K562 (cell line): ENCODE measurements around the gene INHA. TPM values are rescaled to one million over a fixed set of nuclear protein-coding genes. Genes with fewer than 3 reads are reported as not detected.

Experiments
- AFF4 ChIP-seq: sonication (generic); formaldehyde crosslinking; IDR thresholded peaks from 2 replicates; pipeline ENCODE4 v1.8.0; 2023; ENCODE audit warnings: mild to moderate bottlenecking, missing genetic modification reagents
- ARID1B ChIP-seq: fragments of 450-650 bp; IDR thresholded peaks from 2 replicates; pipeline ENCODE4 v1.6.1; 2016; ENCODE audit warnings: antibody characterized with exemption, mild to moderate bottlenecking, inconsistent platforms
- CC2D1A ChIP-seq: fragments of 450-650 bp; IDR thresholded peaks from 2 replicates; pipeline ENCODE4 v1.6.1; 2017; ENCODE audit warnings: mild to moderate bottlenecking
- ELK3 ChIP-seq: fragments of 450-650 bp; formaldehyde crosslinking; IDR thresholded peaks from 2 replicates; pipeline ENCODE4 v1.4.0; 2020; ENCODE audit warnings: mild to moderate bottlenecking
- HDAC2 ChIP-seq: fragments of 450-650 bp; IDR thresholded peaks from 2 replicates; pipeline ENCODE4 v1.6.1; 2016; ENCODE audit warnings: mild to moderate bottlenecking
- HIVEP1 ChIP-seq: fragments of 250-450 bp; sonication (Bioruptor Pico); IDR thresholded peaks from 2 replicates; pipeline ENCODE4 v1.4.0; 2020; ENCODE audit warnings: mild to moderate bottlenecking
- HMG20B ChIP-seq: fragments of 250-450 bp; sonication (Bioruptor Pico); IDR thresholded peaks from 2 replicates; pipeline ENCODE4 v1.5.0; 2021; ENCODE audit warnings: mild to moderate bottlenecking
- KLF6 ChIP-seq: fragments of 250-450 bp; sonication (Bioruptor Pico); IDR thresholded peaks from 2 replicates; pipeline ENCODE4 v1.4.0; 2020; ENCODE audit warnings: mild to moderate bottlenecking, moderate library complexity, borderline replicate concordance
- MYNN ChIP-seq, 2 experiments: sonication (generic); formaldehyde crosslinking in 1 of 2; IDR thresholded peaks; 2 replicates each; pipeline versions ENCODE4 v1.5.0 to v1.6.1; 2016 to 2020; ENCODE audit warnings: antibody characterized with exemption in 1 of 2, missing genetic modification reagents in 1 of 2
- PTBP1 ChIP-seq: fragments of 200-400 bp; formaldehyde crosslinking; IDR thresholded peaks from 2 replicates; pipeline ENCODE4 v1.6.1; 2017; ENCODE audit warnings: low read depth, low read length
- RB1 ChIP-seq: fragments of 450-650 bp; IDR thresholded peaks from 2 replicates; pipeline ENCODE4 v1.6.1; 2017; ENCODE audit warnings: low read depth, mild to moderate bottlenecking
- SMARCA5 ChIP-seq: fragments of 450-650 bp; IDR thresholded peaks from 2 replicates; pipeline ENCODE4 v1.6.1; 2016
- SMARCE1 ChIP-seq: fragments of 450-650 bp; IDR thresholded peaks from 2 replicates; pipeline ENCODE4 v1.7.1; 2016; ENCODE audit warnings: mild to moderate bottlenecking
- TFAP4 ChIP-seq: sonication (generic); formaldehyde crosslinking; IDR thresholded peaks from 2 replicates; pipeline ENCODE4 v1.8.0; 2022; ENCODE audit warnings: missing genetic modification reagents, mild to moderate bottlenecking, moderate library complexity, borderline replicate concordance
- polyA plus RNA-seq, 8 experiments: library from polyadenylated mRNA; depleted of rRNA in 4 of 8; stranded (reverse) in 5 of 8; unstranded in 3 of 8; fragments of >200 nt; fragmentation: Nextera tagmentation in 2 of 8; fragmentation: Illumina TruSeq in 1 of 8; extraction: Ambion mirVana in 2 of 8; extraction: Trizol in 1 of 8; gene quantifications; 2 replicates each; pipeline versions ENCODE4 v1.2.1 to v1.2.3, GENCODE V29; 2011 to 2014; ENCODE audit warnings: inconsistent platforms in 1 of 8, missing spikeins in 1 of 8
- total RNA-seq, 7 experiments: library from RNA; depleted of rRNA in 6 of 7; stranded (reverse); fragments of >200 nt in 6 of 7; fragmentation: Illumina TruSeq in 2 of 7; extraction: Trizol in 2 of 7; gene quantifications; 2 replicates each; pipeline versions ENCODE4 v1.2.1 to v1.2.3, GENCODE V29; 2011 to 2021; ENCODE audit warnings: low replicate concordance in 1 of 7
- TF ChIP-seq, protein P1 (sequence below): sonication (generic); formaldehyde crosslinking; IDR thresholded peaks from 2 replicates; pipeline ENCODE4 v1.9.0; 2022; ENCODE audit warnings: mild to moderate bottlenecking, missing genetic modification reagents
- TF ChIP-seq, protein P2 (sequence below): fragments of 250-450 bp; sonication (Bioruptor Pico); IDR thresholded peaks from 2 replicates; pipeline ENCODE4 v1.4.0; 2020; ENCODE audit warnings: mild to moderate bottlenecking, moderate library complexity
- TF ChIP-seq, protein P3 (sequence below): sonication (generic); formaldehyde crosslinking; IDR thresholded peaks from 2 replicates; pipeline ENCODE4 v1.8.0; 2023; ENCODE audit warnings: mild to moderate bottlenecking, missing genetic modification reagents

The INHA gene
- total and polyA plus RNA-seq, 9 of the 15 experiments (the other 6 are each of a cell fraction or from before 2014, with no cell fraction given), result 0.07 to 1.9 (median 0.40) TPM

GRCh38 chr2:219595256-219595655 is 23.1 kb downstream of the INHA start (continued):
- TF ChIP-seq PTBP1, result no peak
- no peak for TF ChIP-seq HIVEP1 (CRISPR knock-in tag)
- TF ChIP-seq ARID1B, result peak; percentile 26; the same call in 1 of the 2 replicates
- TF ChIP-seq TFAP4 (CRISPR knock-in tag), result no peak
- TF ChIP-seq, protein P1, sequence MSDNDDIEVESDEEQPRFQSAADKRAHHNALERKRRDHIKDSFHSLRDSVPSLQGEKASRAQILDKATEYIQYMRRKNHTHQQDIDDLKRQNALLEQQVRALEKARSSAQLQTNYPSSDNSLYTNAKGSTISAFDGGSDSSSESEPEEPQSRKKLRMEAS (CRISPR knock-in tag), result no peak
- TF ChIP-seq HDAC2, result 0 out of 2 replicates have a peak, but pooled peaks have one; percentile 27
- 0 out of 2 replicates have a peak, but pooled peaks have one; percentile 32 for TF ChIP-seq SMARCE1
- no peak for TF ChIP-seq MYNN (IDR thresholded peaks at IDR 0.05)
- TF ChIP-seq MYNN (CRISPR knock-in tag; IDR thresholded peaks at IDR 0.05), result no peak
- no peak for TF ChIP-seq AFF4 (CRISPR knock-in tag)
- TF ChIP-seq, protein P2, sequence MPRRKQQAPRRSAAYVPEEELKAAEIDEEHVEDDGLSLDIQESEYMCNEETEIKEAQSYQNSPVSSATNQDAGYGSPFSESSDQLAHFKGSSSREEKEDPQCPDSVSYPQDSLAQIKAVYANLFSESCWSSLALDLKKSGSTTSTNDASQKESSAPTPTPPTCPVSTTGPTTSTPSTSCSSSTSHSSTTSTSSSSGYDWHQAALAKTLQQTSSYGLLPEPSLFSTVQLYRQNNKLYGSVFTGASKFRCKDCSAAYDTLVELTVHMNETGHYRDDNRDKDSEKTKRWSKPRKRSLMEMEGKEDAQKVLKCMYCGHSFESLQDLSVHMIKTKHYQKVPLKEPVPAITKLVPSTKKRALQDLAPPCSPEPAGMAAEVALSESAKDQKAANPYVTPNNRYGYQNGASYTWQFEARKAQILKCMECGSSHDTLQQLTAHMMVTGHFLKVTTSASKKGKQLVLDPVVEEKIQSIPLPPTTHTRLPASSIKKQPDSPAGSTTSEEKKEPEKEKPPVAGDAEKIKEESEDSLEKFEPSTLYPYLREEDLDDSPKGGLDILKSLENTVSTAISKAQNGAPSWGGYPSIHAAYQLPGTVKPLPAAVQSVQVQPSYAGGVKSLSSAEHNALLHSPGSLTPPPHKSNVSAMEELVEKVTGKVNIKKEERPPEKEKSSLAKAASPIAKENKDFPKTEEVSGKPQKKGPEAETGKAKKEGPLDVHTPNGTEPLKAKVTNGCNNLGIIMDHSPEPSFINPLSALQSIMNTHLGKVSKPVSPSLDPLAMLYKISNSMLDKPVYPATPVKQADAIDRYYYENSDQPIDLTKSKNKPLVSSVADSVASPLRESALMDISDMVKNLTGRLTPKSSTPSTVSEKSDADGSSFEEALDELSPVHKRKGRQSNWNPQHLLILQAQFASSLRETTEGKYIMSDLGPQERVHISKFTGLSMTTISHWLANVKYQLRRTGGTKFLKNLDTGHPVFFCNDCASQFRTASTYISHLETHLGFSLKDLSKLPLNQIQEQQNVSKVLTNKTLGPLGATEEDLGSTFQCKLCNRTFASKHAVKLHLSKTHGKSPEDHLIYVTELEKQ (CRISPR knock-in tag), result no peak
- no peak for TF ChIP-seq KLF6 (CRISPR knock-in tag)
- TF ChIP-seq RB1, result no peak
- TF ChIP-seq HMG20B (CRISPR knock-in tag), result no peak
- TF ChIP-seq ELK3 (CRISPR knock-in tag), result no peak
- no peak for TF ChIP-seq SMARCA5
- TF ChIP-seq CC2D1A, result no peak
- TF ChIP-seq, protein P3, sequence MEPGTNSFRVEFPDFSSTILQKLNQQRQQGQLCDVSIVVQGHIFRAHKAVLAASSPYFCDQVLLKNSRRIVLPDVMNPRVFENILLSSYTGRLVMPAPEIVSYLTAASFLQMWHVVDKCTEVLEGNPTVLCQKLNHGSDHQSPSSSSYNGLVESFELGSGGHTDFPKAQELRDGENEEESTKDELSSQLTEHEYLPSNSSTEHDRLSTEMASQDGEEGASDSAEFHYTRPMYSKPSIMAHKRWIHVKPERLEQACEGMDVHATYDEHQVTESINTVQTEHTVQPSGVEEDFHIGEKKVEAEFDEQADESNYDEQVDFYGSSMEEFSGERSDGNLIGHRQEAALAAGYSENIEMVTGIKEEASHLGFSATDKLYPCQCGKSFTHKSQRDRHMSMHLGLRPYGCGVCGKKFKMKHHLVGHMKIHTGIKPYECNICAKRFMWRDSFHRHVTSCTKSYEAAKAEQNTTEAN (CRISPR knock-in tag), result no peak
